HG03469 (cell line): ENCODE results near the gene PHACTR1.

ENCODE experiments used
- ATAC-seq: cut with Tn5 transposase; IDR thresholded peaks from one replicate; pipeline ENCODE4 v1.9.1; 2021; ENCODE audit warnings: mild to moderate bottlenecking, moderate library complexity, moderate number of reproducible peaks; ENCODE audit not compliant: unreplicated experiment

Gene PHACTR1

GRCh38 chr6:12892151-12892550 is 175.6 kb downstream of the PHACTR1 start:
- no peak for ATAC-seq

DNA sequence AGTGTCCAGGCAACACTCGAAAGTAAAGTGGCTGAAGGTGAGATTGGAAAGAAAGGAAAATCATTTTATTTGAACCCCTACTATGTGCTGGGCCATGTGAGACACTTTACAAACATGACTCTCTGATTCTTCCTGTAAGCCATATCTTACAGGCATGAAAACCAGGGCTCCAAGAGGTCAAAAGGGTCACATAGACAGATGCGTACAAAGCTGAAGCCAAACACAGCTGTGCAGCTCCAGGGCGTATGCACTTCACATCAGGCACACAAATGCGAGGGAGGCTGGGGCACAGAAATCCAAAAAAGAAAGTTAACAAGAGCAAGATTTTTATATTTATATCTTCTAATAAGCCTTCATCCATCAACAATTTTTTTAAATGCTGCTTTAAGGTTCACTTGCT is 176.5 kb downstream of the PHACTR1 start:
- ATAC-seq = no peak

DNA sequence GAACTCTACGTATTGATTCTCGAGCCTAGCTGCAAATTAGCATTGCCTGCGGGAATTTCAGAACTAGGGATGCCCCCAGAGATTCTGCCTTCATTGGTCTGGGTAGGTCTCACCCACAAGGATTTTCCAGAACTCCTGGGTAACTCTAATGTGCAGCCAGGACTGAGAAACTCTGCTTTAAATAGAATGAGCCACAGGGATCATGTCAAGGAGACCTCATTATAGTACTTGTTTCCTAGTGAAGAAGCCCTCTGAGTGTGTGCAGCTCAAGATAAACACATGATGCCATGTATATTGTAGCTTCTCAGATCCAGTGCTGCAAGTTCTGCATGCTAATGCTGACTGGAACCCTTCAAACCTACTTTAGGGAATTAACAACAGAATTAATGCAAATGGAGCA is 179.2 kb downstream of the PHACTR1 start:
- no peak for ATAC-seq

DNA sequence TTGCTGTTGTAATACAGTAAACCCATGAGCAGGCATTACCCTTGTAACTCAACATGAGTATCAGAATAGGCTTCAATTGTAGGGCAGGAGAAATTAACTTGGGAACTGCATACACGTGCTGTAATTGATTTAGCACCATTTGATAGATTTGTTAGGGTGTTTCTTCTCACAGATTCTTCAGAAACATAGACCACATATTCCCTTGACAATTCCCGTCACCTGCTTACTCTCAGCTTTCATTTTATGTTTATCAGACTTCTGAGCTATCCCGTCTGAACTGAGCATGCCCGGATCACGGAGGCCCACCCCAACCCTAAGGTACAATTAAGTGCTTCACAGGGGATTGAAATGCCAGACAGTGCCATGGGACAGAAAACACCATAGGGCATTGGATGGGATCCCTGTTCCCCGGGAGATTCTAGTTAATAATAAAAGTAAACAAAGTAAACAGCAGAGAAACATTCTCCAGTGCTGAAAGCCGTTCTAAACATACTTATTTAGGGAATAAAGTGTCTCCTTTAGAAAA is 179.7 kb downstream of the PHACTR1 start:
- no peak for ATAC-seq

DNA sequence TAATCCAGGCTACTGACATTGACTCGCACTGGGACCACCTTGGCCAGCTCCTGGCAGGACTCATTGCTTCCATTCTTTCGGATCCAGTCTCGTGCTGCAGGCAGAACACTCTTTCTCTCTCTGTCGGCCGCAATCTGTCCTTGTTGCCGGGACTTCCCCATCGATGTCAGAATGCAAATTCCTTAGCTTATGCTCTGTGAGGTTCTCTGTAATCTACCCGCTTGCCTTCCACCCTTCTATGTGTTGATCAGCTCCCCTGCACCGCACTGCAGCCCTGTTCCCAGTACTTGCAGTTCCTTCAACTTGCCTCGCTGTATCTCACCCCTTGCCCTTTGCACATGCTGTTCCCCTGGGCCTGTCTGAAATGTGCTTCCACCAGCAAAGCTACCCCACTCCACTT is 182.0 kb downstream of the PHACTR1 start:
- no peak for ATAC-seq

DNA sequence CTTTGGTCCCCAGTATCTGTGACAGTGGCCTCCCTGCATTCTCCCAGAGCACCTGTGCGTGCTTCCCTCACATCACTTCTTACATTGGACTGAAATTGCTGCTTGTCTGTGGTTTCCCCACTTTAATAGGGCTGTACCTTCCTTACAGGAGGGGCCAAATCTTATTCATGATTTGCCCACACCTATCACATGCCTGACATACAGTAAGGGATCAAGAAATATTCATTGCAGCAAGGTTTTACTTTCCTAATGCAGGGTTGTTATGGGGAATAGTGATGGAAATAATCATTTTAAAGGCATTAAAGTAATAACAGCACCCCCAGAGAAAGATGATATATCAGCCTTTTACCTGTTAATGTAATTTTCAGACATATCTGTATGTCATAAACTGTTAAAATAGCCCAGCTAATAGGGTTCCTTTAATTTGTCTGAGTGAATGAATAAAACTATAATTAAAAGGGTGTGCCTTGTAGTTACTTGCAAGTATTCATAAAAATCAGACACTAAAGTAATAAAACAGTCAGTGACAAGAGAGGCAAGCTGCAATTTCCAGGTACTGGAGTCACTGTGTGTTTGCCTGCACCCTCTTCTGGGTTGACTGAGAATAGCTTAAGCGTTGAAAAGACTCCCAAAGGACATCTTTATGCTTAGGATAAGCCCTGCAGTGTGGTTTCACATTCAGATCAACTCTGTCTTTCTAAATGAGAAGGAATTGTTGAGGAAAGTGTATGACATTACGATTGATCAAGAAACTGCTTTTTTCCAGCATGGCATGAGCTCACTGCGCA is 182.7 kb downstream of the PHACTR1 start:
- ATAC-seq = no peak

- ATAC-seq = no peak
Observed at GRCh38 chr6:12903246-12903645, 186.7 kb downstream of the PHACTR1 start.

DNA sequence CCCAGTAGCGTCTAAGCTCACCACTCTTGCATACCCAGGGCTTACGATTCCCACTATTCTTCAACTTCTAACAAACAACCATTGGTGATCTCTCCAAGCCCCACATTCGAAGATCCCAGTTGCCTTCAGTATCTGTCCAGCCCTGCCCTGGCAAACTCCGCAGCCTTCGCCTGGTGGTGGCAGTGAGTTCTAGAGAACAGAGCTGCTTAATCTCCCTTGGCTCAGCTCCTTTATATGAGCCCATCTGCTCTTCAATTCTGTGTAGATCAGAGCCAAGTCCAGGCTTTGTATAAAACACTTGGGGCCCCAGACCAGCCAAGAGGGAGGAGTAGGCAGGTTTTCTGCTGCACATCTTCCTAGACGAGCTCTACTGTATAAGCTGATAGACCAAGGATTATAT is 193.3 kb downstream of the PHACTR1 start:
- ATAC-seq = no peak

- no peak for ATAC-seq
Observed at GRCh38 chr6:12911427-12911826, 194.9 kb downstream of the PHACTR1 start.

- ATAC-seq = no peak
Observed at GRCh38 chr6:12913201-12913600, 196.6 kb downstream of the PHACTR1 start.

DNA sequence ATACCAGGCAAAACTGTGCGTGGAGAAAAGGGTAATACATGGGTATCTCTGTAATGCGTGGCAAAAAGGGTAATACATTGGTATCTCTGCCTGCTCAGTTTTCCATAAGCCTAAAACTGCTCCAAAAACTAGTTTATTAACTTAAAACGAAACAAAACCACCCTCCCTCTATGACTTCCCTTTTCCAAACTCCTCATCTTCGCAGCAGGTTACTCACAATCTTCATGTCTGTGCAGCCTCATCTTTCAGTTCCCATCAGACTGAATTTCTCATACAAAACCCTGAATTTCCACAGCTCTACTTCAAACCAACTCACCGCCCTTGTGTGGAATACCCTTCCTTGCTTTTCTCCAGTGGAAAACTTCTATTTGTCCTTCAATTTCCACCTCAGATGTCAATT is 199.4 kb downstream of the PHACTR1 start:
- ATAC-seq = no peak

DNA sequence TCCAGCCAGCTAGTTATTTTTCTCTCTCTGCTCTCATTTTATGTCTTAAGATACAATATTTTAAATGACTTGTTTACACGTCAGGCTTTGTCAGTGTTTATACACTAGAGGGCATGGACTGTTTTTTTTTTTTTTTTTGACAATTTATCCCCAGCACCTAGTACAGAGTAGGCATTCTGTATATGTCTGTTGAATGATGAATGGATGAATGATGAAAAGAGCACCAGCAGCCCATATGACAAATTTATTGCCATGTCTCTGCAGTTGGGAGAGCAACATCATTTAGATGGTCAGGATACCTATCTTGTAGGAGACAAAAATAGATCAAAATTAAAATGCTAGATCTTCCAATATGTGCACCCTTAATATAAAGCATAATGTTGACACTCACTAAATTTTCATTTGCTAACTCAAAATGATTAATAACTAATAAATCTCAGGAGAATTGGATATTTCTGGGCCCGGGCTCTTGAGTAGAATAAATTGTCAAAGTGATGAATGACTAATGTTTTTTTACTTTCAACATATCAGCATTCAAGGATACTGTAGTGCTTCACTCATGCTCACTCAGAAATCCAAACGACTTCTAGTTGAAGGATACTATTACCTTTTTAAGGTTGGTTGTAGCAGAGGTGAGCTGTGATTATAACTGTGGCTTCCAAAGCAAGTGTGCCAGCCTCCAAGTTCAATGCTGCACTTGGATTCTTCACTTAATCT is 200.0 kb downstream of the PHACTR1 start:
- ATAC-seq = no peak

DNA sequence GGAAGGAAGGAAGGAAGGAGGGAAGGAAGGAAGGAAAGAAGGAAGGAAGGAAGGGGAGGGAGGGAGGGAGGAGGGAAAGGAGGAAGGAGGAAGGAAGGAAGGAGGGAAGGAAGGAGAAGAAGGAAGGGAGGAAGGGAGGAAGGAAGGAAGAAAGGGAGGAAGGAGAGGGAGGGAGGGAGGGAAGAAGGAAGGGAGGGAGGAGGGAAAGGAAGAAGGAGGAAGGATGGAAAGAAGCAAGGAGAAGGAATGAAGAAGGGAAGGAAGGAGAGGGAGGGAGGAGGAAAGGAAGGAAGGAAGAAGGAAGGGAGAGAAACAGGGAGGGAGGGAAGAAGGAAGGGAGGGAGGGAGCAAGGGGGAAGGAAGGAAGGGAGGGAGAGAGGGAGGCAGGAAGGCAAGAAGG is 204.9 kb downstream of the PHACTR1 start:
- ATAC-seq = no peak

DNA sequence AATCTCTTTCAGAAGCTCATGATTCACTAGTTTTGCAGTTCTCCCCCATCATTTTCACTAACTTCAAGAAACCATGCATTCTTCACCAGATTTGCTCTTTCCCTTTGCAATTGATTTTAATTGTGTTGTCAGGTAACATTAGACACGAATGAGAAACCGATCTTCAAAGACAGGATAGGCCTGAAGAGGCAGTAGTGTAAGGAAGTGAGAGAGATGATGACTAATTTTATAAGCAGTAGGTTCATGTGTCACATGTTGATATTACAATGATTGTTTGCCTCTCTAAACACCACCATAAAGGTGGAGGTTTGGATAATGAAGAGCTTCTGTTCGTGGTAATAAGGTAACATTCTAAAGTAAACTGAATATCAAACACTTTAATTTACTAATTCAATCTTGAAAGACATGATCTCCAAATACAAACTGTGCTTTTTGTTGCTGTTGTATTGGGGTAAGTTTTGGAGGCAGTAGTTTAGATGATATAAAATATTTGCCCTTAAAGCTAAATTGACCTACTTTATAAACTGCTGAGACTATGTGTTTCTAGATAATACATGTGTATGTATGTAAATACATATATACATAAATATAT is 207.2 kb downstream of the PHACTR1 start:
- ATAC-seq = no peak

GRCh38 chr6:12924911-12925310 is 208.3 kb downstream of the PHACTR1 start:
- ATAC-seq = no peak

DNA sequence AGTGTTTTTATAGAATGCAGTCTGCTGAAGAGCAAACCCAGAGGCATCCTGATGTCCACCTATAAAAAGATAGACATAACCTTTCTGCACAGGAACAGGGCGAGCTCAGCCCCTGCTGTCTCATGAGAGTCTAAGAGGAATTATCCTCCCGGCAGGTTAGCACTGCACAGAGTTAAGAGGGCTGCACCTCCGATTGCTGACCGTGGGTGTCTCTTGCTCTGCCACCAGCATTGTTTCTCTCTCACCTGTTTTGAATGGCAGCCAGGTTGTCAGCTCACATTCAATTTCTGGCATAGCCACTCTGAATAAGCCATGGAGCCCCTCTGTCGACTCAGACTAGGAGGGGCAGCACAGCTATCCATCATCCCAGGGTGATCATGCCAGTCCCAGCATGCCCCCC is 211.2 kb downstream of the PHACTR1 start:
- ATAC-seq = no peak

GRCh38 chr6:12929678-12930077 is 213.1 kb downstream of the PHACTR1 start:
- ATAC-seq = no peak

- no peak for ATAC-seq
Observed at GRCh38 chr6:12931639-12932038, 215.1 kb downstream of the PHACTR1 start.

DNA sequence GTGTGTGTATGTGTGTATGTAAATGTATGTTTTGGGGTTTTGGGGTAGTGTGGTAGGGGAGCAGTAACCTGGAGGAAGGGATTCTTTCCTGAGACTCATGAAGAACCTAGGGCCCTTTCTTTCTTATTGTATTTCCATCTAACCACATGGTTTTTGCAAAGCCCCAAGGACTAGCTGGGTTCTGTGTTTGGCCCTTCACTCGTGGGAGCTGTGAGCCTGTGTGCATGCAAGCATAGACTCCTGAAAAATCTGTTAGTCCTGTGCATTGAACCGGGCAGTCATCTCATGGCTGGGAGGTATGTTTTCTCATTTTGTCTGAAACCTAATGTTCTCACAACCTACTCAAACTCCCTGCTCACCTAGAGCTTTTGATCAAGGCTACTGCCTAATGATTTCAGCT is 219.1 kb downstream of the PHACTR1 start:
- no peak for ATAC-seq

DNA sequence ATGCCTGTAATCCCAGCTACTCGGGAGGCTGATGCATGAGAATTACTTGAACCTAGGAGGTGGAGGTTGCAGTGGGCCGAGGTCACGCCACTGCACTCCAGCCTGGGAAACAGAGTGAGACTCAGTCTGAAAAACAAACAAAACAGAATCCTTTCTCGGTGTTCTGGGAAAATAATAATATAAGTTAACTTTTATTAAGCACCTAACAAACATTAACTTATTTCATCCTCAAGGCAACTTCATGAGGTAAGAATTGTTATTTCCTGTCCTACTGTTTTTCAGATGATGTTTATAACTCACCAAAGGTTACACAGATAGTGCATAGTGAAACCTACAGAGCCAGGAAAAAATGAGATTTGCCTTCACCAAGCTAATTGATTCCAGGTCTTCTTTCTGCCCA is 221.4 kb downstream of the PHACTR1 start:
- no peak for ATAC-seq

DNA sequence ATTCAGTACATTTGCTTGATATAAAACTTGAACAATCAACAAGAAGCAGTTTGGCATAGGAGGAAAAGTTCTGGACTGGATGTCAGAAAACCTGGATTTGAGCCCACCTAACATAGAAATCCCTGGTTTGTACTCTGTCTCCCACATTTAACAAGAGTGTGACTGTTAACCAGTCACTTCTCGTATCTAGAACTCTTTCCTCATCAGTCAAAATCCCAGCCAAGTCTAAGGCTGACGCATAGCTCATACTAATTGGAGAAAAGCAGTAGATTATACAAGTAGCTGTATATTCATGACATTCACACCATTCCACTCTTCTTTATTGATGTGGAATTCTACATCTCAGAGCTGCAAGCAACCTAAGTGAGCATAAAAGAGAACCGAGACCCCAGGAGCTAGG is 222.7 kb downstream of the PHACTR1 start:
- ATAC-seq = no peak

DNA sequence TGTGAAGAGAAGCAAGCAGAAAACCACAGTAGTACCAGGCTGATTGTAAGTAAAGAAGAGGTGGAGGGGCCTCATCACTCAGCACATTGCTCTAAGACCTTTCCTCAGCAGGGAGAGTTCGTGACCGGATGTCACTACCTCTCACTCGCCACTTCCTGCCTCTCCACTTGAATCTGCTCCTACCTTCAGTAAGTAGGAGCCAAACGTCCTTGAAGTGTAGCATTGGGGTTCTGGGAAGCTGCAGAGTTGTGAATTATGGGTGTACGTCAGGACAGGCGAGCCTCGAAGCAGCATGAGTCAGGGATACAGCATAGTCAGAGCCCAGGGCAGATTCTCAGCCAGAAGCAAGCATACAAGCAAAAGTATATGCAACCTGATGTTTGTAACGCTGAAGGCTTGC is 224.9 kb downstream of the PHACTR1 start:
- no peak for ATAC-seq
